GM12864 (cell line): Measurements from ENCODE around the gene TFPI2.

ENCODE experiments used
- DNase-seq: peaks from one replicate; pipeline ENCODE4 v3.0.0-alpha.2; 2011; ENCODE audit warnings: low read depth
- H3K4me3 ChIP-seq: 2 replicates; pipeline ENCODE4 v1.5.1; 2011; ENCODE audit warnings: mild to moderate bottlenecking, low read depth, low read length, control low read depth
- TF ChIP-seq, protein P1 (sequence below): IDR thresholded peaks from 2 replicates; pipeline ENCODE4 v1.5.1; 2011; ENCODE audit warnings: low read depth, mild to moderate bottlenecking, moderate library complexity, low read length, control low read depth, inconsistent platforms; ENCODE audit errors: missing control alignments

The TFPI2 gene

DNA sequence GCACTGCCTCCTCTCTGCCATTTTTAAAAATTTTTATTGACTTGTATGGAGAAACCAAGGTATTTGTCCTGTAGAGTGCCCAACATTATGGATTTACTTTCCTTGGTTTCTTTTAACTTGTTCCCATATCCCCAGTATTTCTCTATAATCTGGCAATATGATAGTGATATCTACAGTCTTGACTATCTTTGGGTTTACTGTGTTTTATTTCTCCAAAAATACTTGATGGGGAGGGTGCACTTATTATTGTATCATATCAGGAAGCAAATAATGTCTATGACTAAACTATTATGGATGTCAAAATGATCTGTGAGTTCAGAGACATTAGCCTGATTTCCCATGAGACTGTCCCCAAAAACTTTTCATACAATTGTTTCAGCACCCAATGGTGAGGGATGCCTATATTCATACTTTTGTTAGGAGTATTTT is 6.6 kb downstream of the TFPI2 start:
- TF ChIP-seq, protein P1, sequence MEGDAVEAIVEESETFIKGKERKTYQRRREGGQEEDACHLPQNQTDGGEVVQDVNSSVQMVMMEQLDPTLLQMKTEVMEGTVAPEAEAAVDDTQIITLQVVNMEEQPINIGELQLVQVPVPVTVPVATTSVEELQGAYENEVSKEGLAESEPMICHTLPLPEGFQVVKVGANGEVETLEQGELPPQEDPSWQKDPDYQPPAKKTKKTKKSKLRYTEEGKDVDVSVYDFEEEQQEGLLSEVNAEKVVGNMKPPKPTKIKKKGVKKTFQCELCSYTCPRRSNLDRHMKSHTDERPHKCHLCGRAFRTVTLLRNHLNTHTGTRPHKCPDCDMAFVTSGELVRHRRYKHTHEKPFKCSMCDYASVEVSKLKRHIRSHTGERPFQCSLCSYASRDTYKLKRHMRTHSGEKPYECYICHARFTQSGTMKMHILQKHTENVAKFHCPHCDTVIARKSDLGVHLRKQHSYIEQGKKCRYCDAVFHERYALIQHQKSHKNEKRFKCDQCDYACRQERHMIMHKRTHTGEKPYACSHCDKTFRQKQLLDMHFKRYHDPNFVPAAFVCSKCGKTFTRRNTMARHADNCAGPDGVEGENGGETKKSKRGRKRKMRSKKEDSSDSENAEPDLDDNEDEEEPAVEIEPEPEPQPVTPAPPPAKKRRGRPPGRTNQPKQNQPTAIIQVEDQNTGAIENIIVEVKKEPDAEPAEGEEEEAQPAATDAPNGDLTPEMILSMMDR, result no peak
- no peak for DNase-seq
- H3K4me3 ChIP-seq, result no peak overlapping the region

- TF ChIP-seq, protein P1, result no peak
- no peak overlapping the region for H3K4me3 ChIP-seq
- no peak for DNase-seq
These were observed 7.3 kb downstream of the TFPI2 start for GRCh38 chr7:93883078-93883916.

DNA sequence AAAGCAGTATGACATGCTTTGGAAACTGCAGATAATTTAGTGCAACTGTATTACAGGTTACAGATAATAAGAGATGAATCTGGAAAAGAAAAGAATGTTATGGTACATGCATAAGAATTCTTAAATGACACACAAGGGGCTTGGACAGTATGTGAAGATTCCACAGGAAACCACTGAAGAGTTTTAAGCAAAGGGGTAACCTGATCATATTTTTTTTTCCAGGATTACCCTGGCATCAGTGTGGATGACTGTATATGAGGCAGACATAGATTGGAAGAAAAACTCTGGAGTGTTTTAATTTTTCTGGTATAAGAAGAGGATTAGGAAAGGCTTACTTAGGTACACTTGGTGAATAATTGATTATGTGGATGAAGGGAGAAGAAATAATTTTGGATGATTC is 8.1 kb downstream of the TFPI2 start:
- H3K4me3 ChIP-seq, result no peak overlapping the region
- TF ChIP-seq, protein P1, result no peak
- DNase-seq, result no peak

- DNase-seq, result no peak
- TF ChIP-seq, protein P1, result no peak
These were observed 11.2 kb downstream of the TFPI2 start for GRCh38 chr7:93879356-93879755.

GRCh38 chr7:93877742-93878141 is 12.8 kb downstream of the TFPI2 start:
- TF ChIP-seq, protein P1, result no peak
- no peak overlapping the region for H3K4me3 ChIP-seq
- DNase-seq, result no peak

More at GRCh38 chr7:93879356-93879755, 11.2 kb downstream of the TFPI2 start:
- no peak overlapping the region for H3K4me3 ChIP-seq

DNA sequence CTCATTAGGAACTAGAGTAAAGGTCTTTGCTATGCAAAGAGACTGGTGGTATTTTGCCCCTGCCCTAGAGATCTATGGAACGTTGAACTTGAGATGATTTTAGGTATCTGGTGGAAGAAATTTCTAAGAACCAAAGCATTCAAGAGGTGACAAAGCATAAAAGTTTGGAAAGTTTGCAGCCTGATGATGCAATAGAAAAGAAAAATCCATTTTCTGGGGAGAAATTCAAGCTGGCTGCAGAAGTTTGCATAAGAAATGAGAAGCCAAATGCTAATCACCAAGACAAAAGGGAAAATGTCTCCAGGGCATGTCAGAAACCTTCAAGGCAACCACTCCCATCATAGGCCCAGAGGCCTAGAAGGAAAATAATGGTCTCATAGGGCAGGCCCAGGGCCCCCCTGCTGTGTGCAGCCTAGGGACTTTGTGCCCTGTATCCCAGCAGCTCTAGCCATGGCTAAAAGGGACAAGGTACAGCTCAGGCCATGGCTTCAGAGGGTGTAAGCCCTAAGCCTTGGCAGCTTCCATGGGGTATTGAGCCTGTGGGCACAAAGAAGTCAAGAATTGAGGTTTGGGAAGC is 16.5 kb downstream of the TFPI2 start:
- no peak overlapping the region for H3K4me3 ChIP-seq
- TF ChIP-seq, protein P1, result no peak
- DNase-seq, result no peak
